NCI-H524 (cell line): Measurements from ENCODE around the gene WDR31.
A peak's percentile ranks its signal among the peaks of the same experiment; 100 is the strongest.
"Not testable (repeated sequence)": the region's sequence is repeated elsewhere in the genome, so short reads cannot be mapped to it uniquely, and the experiment has no call there.

Experiments used
- DNase-seq, 2 experiments: peaks; one replicate each; lab custom pipeline; 2025; lab: John Stamatoyannopoulos, UW

The WDR31 gene

GRCh38 chr9:113368348-113368981 lies 28.4 kb upstream of the WDR31 start:
- no peak for DNase-seq

DNA sequence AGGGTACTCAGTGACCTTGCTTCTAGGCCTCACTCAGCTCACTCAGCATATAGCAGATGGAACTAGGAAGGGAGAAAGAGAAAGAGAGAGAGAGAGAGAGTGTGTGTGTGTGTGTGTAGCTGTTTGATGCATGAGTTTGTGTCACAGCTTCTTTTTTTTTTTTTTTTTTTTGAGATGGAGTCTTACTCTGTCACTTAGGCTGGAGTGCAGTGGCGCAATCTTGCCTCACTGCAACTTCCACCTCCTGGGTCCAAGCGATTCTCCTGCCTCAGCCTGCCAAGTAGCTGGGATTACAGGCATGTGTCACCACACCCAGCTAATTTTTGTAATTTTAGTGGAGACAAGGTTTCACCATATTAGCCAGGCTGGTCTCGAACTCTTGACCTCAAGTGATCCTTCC lies 25.6 kb upstream of the WDR31 start:
- DNase-seq, result not testable (repeated sequence)

GRCh38 chr9:113364951-113365350 lies 24.9 kb upstream of the WDR31 start:
- no peak for DNase-seq

- no peak for DNase-seq
These were observed 23.3 kb upstream of the WDR31 start for GRCh38 chr9:113363336-113363735.

DNA sequence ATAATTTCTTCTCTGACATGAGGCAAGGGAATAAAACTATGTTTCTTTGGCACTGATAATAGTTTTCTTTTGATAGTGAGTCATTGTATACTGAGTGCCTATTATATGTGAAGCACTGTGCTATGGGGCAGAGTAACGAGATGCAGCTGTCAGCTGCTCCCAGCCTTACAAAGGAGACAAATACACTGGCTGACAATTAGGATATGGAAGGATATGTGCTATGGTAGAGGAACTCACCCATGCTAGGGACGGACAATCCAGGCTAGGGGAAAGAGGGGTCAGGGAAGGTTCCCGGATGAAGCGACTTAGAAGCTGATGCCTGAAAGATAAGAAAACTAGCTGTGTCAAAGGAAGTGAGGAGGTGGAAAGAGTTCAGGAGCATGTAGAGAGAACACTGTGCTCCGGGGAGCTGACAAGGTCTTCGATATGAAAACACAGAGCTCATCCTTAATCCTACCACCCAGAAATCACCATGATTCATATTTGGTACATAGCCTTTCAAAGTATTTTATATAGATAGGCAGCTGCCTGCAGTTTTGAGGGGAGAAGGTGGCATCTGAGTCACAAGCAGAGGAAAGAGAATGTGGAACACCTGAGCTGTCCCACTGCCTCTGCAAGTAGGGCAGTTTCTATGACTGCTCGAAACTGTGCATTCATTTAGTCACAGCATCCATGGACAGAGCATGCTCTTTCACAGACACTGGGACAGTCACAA lies 21.4 kb upstream of the WDR31 start:
- no peak for DNase-seq

DNA sequence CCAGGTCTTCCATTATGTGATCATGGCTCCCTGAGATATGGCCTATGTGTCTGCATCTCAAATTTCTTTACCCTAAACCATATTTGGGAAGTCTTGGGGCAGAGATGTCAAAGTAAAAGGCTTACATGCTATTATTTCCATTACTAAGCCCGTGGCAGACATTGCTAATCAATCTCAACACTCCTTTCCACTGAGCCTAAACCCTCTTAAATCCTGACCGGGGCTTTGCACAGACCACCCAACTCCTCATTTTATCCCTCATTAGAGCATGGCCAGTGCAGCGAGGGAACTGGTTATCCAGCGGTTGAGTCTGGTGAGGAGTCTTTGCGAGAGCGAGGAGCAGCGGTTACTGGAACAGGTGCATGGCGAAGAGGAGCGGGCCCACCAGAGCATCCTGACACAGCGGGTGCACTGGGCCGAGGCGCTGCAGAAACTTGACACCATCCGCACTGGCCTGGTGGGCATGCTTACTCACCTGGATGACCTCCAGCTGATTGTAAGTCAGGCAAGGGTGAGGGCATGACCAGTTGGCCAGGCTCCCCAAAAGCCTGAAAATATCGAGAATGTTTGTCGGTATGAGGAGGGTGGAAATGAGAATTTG lies 20.3 kb upstream of the WDR31 start:
- DNase-seq, result no peak

DNA sequence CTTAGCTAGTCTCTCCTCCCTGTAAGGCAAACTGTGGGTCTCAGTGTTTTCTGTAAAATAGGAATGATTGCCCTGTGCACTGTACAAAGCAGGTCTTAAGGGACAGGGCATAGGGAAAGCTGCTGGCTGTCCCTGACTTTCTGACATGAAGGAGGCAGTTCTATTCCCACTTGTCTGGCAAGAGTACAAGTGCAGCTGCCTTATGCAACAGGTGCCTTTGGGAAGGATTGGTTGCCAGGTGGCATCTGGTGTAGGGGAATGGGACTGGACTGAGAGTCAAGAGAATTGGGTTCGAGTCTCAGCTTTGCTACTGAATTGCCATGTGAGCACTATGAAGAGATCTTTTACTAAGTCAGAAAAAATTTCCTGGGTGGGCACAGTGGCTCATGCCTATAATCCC lies 19.3 kb upstream of the WDR31 start:
- DNase-seq, result peak in 1 of 2 experiments; percentile 43

- DNase-seq, result no peak
These were observed 16.7 kb upstream of the WDR31 start for GRCh38 chr9:113356686-113357292.

GRCh38 chr9:113355040-113355596 lies 15.0 kb upstream of the WDR31 start:
- peak in 1 of 2 experiments; percentile 21 for DNase-seq

GRCh38 chr9:113352411-113352810 lies 12.3 kb upstream of the WDR31 start:
- DNase-seq, result no peak

DNA sequence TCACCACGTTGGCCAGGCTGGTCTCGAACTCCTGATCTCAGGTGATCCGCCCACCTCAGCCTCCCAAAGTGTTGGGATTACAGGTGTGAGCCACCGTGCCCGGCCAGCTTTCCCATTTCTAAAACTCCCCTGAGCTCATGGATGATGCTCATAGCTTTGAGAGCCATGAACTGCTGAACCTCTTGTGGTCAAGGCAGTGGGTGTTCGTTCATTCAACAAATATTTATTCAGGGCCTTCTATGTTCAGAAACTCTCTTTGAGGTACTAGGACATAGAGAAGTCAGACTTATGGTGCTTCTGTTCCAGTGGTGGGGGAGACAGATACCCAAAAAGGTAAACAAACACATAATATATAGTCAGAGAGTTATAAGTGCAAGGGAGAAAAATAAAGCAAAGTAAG lies 11.9 kb upstream of the WDR31 start:
- DNase-seq, result no peak

DNA sequence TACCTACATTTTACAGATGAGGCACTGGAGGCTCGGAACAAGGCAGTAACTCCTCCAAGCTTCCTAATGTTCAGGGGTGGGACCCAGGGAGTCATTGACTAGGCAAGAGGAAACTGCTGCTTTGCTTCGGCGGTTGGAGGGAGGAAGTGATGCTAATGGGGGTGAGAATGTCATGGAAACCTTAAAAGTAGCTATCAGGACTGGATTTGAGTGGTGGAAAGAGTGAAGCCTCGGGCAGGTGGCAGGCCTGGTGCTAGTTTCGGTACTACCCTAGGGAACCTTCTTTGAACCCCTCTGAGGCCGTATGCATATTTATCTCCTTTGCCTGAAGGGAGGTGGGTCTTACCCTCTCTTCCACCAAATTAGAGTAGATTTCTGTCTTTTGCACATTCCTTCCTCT lies 10.9 kb upstream of the WDR31 start:
- DNase-seq, result no peak

- DNase-seq, result peak in 1 of 2 experiments; percentile 38
These were observed 10.1 kb upstream of the WDR31 start for GRCh38 chr9:113350107-113350661.

DNA sequence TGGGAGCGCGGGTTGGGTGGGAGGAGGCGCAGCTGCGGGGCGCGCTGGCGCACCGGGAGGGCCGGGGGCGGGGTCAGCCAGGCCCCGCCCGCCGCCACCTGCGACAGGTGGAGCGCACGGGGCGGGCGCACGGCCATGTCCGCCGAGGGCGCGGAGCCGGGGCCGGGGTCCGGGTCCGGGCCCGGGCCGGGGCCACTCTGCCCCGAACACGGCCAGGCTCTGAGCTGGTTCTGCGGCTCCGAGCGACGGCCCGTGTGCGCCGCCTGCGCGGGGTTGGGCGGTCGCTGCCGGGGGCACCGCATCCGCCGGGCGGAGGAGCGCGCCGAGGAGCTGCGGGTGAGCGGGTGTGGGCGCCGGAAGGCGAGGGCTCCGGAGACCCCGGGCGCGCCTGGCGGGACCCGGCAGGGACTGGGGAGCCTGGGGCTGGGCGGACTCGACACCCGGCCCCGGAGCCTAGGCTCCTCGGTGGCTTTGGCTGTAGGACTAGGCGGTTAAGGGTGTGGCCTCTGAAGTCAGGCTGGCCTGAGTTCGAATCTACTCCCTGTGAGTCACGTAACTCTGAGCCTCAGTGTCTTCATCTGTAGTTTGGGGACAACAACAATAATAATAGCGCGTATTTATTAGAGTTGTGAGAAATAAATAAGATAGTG lies 9.5 kb upstream of the WDR31 start, which contains the start of gene BSPRY:
Gene BSPRY (plus strand): TSS at position 97 of the 650 bp plus-strand sequence. CDS start 39 bp downstream, at position 136.
- DNase-seq, result no peak

DNA sequence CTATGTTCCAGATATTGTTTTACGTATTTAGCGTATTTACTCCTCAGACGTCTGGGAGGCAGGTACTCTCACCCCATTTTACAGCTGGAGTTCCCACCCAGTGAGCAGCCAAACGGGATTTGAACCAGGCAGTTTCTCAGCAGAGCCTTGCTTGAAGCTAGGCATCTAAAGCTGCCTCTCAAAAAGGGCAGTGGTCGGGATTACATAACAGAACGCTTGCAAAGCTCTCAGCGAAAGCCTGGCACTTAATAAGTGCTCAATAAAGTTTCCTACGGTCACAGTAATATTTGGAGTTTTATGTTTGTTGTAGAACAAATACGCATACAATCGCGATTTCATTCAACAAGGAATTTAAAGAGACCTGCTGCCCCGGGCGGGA lies 9.0 kb upstream of the WDR31 start:
- no peak for DNase-seq

DNA sequence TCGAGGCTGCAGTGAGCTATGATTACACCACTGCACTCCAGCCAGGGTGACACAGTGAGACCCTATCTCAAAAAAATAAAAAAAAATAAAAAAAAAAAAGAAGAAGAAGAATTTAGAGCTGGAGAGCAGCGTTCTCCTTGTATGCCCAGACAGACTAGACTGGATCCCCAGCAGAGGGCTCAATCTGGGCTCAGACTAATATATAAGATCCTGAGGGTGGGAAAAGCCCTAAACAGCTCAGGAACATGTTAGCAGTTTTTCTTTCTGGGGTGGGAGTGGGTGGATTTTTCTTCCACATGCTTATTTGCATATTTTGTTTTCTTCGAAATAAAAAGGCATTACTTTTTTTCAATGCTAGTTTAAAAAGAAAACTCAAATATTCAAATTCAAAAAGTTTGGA lies 8.4 kb upstream of the WDR31 start:
- DNase-seq, result no peak

GRCh38 chr9:113345671-113346070 lies 5.6 kb upstream of the WDR31 start:
- no peak for DNase-seq

DNA sequence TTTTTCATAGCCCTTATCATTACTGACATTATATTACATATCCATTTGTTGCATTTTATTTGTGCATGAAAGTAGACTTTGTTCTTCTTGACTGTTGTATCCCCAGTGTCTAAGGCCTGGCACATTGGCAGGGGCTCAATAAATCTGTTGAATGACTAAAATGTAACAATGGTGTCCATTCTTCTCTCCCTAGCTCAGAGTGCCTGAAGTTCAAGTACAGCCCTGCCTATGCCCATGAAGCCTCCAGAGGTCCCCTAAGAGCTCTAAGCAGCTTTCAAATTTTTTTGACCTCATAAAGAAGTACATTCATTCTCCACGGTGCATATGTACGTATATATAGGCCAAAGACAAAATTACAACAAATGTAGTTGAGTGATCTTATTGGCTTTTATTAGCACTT lies 5.1 kb upstream of the WDR31 start:
- no peak for DNase-seq

DNA sequence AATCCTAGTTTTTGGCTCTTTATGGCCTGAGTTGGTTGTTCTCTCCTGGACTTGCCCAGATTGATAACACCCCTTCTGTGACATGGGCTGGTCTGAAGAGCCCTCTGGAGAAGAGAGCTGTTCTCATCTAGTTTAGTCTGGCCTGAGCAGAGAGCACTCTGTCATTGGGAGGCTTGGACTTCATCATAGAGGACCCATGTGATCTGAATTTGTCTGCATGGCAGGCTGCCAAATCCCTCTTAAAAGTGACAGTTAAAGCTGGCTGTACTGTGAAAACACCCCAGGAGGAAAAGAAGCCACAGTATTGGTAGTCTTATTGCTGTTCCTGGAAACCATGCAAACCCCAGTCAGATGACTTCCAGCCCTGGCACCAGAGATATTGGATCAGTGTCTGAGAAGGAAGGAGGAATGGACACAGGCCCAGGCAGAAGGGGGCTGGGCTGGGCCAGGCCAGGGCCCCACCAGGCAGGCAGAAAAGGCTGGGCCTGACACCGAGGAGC lies 3.7 kb upstream of the WDR31 start:
- peak; percentile 91 to 95 for DNase-seq

GRCh38 chr9:113341712-113342410 lies 1.8 kb upstream of the WDR31 start:
- no peak for DNase-seq

DNA sequence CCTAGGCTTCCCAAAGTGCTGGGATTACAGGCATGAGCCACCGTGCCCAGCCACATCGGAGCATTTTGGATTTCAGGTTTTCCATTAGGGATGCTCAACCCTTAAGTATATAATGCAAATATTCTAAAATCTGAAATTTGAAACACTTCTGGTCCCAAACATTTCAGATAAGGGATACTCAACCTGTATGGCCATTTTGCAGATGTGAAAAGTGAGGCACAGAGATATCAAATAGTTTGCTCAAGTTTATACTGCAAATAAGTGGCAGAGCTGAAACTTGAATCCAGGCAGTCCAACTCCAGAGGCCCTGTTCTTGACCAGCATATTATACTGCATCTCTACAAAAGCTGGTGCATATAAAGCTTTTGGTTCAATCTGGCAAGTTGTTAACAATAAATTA lies 2.4 kb downstream of the WDR31 start:
- DNase-seq, result no peak
